HK-2 (cell line): ENCODE measurements around the gene ZNF341.
"Not testable (repeated sequence)": the region's sequence is repeated elsewhere in the genome, so short reads cannot be mapped to it uniquely, and the experiment has no call there.

Experiments
- DNase-seq: peaks from one replicate; pipeline ENCODE4 v3.0.0-alpha.2; 2018; ENCODE audit not compliant: unreplicated experiment

Gene ZNF341

GRCh38 chr20:33731693-33732165 is at the start of gene ZNF341:
Gene ZNF341, plus strand, starts transcription at chr20:33731996. Its CDS starts 26 bp downstream, at chr20:33732022.
- DNase-seq: peak; percentile 91

GRCh38 chr20:33684533-33685327 is 47.1 kb upstream of the ZNF341 start:
- DNase-seq: no peak

GRCh38 chr20:33685328-33686099 is 46.3 kb upstream of the ZNF341 start:
- DNase-seq: peak; percentile 73

- peak; percentile 99 for DNase-seq
Measured at GRCh38 chr20:33686100-33686983, 45.5 kb upstream of the ZNF341 start, which contains the start of gene E2F1. Gene E2F1, minus strand, starts transcription at chr20:33686385. Its CDS starts 121 bp downstream, at chr20:33686264.

GRCh38 chr20:33686984-33687366 is 44.8 kb upstream of the ZNF341 start:
- DNase-seq: no peak

GRCh38 chr20:33687370-33687915 is 44.4 kb upstream of the ZNF341 start:
- DNase-seq: peak; percentile 20

- no peak for DNase-seq
Measured at GRCh38 chr20:33687993-33688937, 43.5 kb upstream of the ZNF341 start.

- no peak for DNase-seq
Measured at GRCh38 chr20:33688938-33689424, 42.8 kb upstream of the ZNF341 start.

GRCh38 chr20:33689493-33689892 is 42.3 kb upstream of the ZNF341 start:
- no peak for DNase-seq

GRCh38 chr20:33689973-33690372 is 41.8 kb upstream of the ZNF341 start:
- DNase-seq: peak; percentile 52

- DNase-seq: no peak
Measured at GRCh38 chr20:33693289-33693688, 38.5 kb upstream of the ZNF341 start.

GRCh38 chr20:33693741-33694638 is 37.8 kb upstream of the ZNF341 start:
- DNase-seq: no peak

- DNase-seq: no peak
Measured at GRCh38 chr20:33694639-33695012, 37.2 kb upstream of the ZNF341 start.

- DNase-seq: no peak
Measured at GRCh38 chr20:33696448-33696847, 35.3 kb upstream of the ZNF341 start.

- no peak for DNase-seq
Measured at GRCh38 chr20:33697129-33697528, 34.7 kb upstream of the ZNF341 start.

GRCh38 chr20:33698966-33699365 is 32.8 kb upstream of the ZNF341 start:
- DNase-seq: not testable (repeated sequence)

GRCh38 chr20:33700696-33701441 is 30.9 kb upstream of the ZNF341 start:
- not testable (repeated sequence) for DNase-seq
